H1 (cell line): Measurements from ENCODE around the gene PRKCSH. TPM values are rescaled to one million over a fixed set of nuclear protein-coding genes. Genes with fewer than 3 reads are reported as not detected.

Experiments used
- CTCF ChIA-PET: fragments of 300-600 bp; sonication (Branson Sonifier 250); formaldehyde crosslinking; loops from one replicate; lab custom pipeline; 2021; ENCODE audit not compliant: partially characterized antibody; lab: Charles Lee
- POLR2A ChIA-PET: fragments of 300-600 bp; sonication (Branson Sonifier 250); formaldehyde crosslinking; loops from one replicate; lab custom pipeline; 2021; ENCODE audit warnings: inconsistent platforms; ENCODE audit not compliant: partially characterized antibody; lab: Charles Lee
- DNase-seq, 2 experiments: peaks; one replicate each; pipeline versions ENCODE4 v3.0.0 to v3.0.0-alpha.2; 2010 to 2022; ENCODE audit warnings: low spot score in 2 of 2, low read depth in 1 of 2, mixed read lengths in 1 of 2
- FAIRE-seq: peaks from 2 replicates; lab custom pipeline; 2011; peaks lifted over from hg19 to GRCh38; lab: Jason Lieb, UNC
- H2AFZ ChIP-seq: 2 replicates; pipeline ENCODE4 v1.8.1; 2012; ENCODE audit warnings: low read length, inconsistent platforms
- H2AK5ac ChIP-seq: 2 replicates; pipeline ENCODE4 v1.6.1; 2013; ENCODE audit warnings: low read depth, low read length
- H2BK120ac ChIP-seq: replicated peaks from 2 replicates; pipeline ENCODE3; 2013; ENCODE audit warnings: low read depth, low read length, inconsistent platforms
- H2BK12ac ChIP-seq: 2 replicates; pipeline ENCODE4 v1.6.1; 2013; ENCODE audit warnings: low read depth, low read length
- H2BK15ac ChIP-seq: 2 replicates; pipeline ENCODE4 v1.6.1; 2013; ENCODE audit warnings: low read length
- H2BK20ac ChIP-seq: 2 replicates; pipeline ENCODE4 v1.6.1; 2013; ENCODE audit warnings: low read length
- H2BK5ac ChIP-seq: 2 replicates; pipeline ENCODE4 v1.6.1; 2013; ENCODE audit warnings: low read depth, low read length
- H3K14ac ChIP-seq: 2 replicates; pipeline ENCODE4 v1.6.1; 2013; ENCODE audit warnings: inconsistent platforms; ENCODE audit not compliant: insufficient read length
- H3K18ac ChIP-seq: 2 replicates; pipeline ENCODE4 v1.6.1; 2013; ENCODE audit warnings: low read length; ENCODE audit errors: extremely low read depth
- H3K23ac ChIP-seq: 2 replicates; pipeline ENCODE4 v1.6.1; 2013; ENCODE audit warnings: inconsistent platforms; ENCODE audit not compliant: insufficient read length
- H3K23me2 ChIP-seq: 2 replicates; pipeline ENCODE4 v1.6.1; 2013; ENCODE audit warnings: low read depth, low read length
- H3K27ac ChIP-seq: 2 replicates; pipeline ENCODE4 v1.6.1; 2011; ENCODE audit warnings: low read depth, low read length, inconsistent platforms
- H3K27me3 ChIP-seq, 4 experiments: replicated peaks in 1 of 4; 1 replicate in 1 of 4; 2 replicates in 3 of 4; pipeline versions ENCODE4 v1.6.1 to v1.8.1; 2011 to 2013; ENCODE audit warnings: low read length in 3 of 4, mild to moderate bottlenecking in 3 of 4, inconsistent platforms in 2 of 4, mixed read lengths in 2 of 4, moderate library complexity in 1 of 4; ENCODE audit not compliant: control insufficient read depth in 3 of 4, insufficient read depth in 3 of 4; ENCODE audit errors: extremely low read depth in 1 of 4
- H3K36me3 ChIP-seq, 4 experiments: 2 replicates each; pipeline versions ENCODE4 v1.6.1 to v1.8.1; 2011 to 2013; ENCODE audit warnings: mild to moderate bottlenecking in 4 of 4, low read length in 3 of 4, moderate library complexity in 2 of 4, control low read depth in 1 of 4, inconsistent platforms in 1 of 4; ENCODE audit not compliant: insufficient read depth in 4 of 4, control insufficient read depth in 2 of 4
- H3K4ac ChIP-seq: replicated peaks from 2 replicates; pipeline ENCODE3; 2013; ENCODE audit warnings: low read length, low read depth, mixed read lengths, inconsistent platforms; ENCODE audit not compliant: insufficient read length
- H3K4me1 ChIP-seq, 4 experiments: replicated peaks in 1 of 4; 1 replicate in 1 of 4; 2 replicates in 3 of 4; pipeline versions ENCODE4 v1.6.1 to v1.8.1; 2011 to 2013; ENCODE audit warnings: low read length in 3 of 4, inconsistent platforms in 2 of 4, mixed read lengths in 1 of 4; ENCODE audit not compliant: insufficient read depth in 4 of 4, control insufficient read depth in 3 of 4
- H3K4me2 ChIP-seq, 2 experiments: 2 replicates each; pipeline versions ENCODE4 v1.6.1 to v1.8.1; 2011 to 2013; ENCODE audit warnings: low read depth in 2 of 2, low read length in 2 of 2, control low read depth in 1 of 2, inconsistent platforms in 1 of 2, mild to moderate bottlenecking in 1 of 2; ENCODE audit not compliant: insufficient read depth in 1 of 2
- H3K4me3 ChIP-seq, 4 experiments: fragments of 200-600, 300-600 bp in 1 of 4; sonication (generic), shearing (Covaris generic), sonication (Bioruptor Twin) in 1 of 4; 2 replicates each; pipeline versions ENCODE4 v1.5.1 to v1.8.1; 2011 to 2016; ENCODE audit warnings: low read length in 4 of 4, low read depth in 3 of 4, control low read depth in 2 of 4, inconsistent platforms in 2 of 4, mild to moderate bottlenecking in 2 of 4, mixed read lengths in 1 of 4, moderate library complexity in 1 of 4; ENCODE audit not compliant: insufficient read depth in 2 of 4; ENCODE audit errors: extremely low read depth in 1 of 4
- H3K56ac ChIP-seq: replicated peaks from 2 replicates; pipeline ENCODE3; 2013; ENCODE audit warnings: low read depth, mild to moderate bottlenecking, mixed read lengths, low read length, inconsistent platforms; ENCODE audit not compliant: insufficient read length
- H3K79me1 ChIP-seq: 2 replicates; pipeline ENCODE4 v1.6.1; 2013; ENCODE audit warnings: low read depth, low read length, control low read depth
- H3K79me2 ChIP-seq, 2 experiments: 2 replicates each; pipeline versions ENCODE4 v1.6.1 to v1.8.1; 2012 to 2013; ENCODE audit warnings: low read length in 2 of 2, mild to moderate bottlenecking in 2 of 2, inconsistent platforms in 1 of 2; ENCODE audit not compliant: insufficient read depth in 2 of 2, control insufficient read depth in 1 of 2
- H3K9ac ChIP-seq, 4 experiments: replicated peaks in 1 of 4; 1 replicate in 1 of 4; 2 replicates in 3 of 4; pipeline versions ENCODE4 v1.6.1 to v1.8.1; 2011 to 2013; ENCODE audit warnings: low read depth in 3 of 4, low read length in 3 of 4, control low read depth in 2 of 4, mild to moderate bottlenecking in 2 of 4, moderate library complexity in 2 of 4, inconsistent platforms in 1 of 4; ENCODE audit errors: extremely low read depth in 1 of 4
- H3K9me3 ChIP-seq, 2 experiments: 2 replicates each; pipeline versions ENCODE4 v1.6.1 to v1.8.1; 2012 to 2013; ENCODE audit warnings: mild to moderate bottlenecking in 2 of 2, moderate library complexity in 2 of 2, control low read depth in 1 of 2, inconsistent platforms in 1 of 2, low read depth in 1 of 2, low read length in 1 of 2, mixed read lengths in 1 of 2; ENCODE audit not compliant: insufficient read depth in 2 of 2
- H4K20me1 ChIP-seq, 2 experiments: replicated peaks in 1 of 2; 2 replicates each; pipeline versions ENCODE3 to v1.8.1; 2011 to 2013; ENCODE audit warnings: inconsistent platforms in 2 of 2, low read length in 2 of 2, mild to moderate bottlenecking in 1 of 2; ENCODE audit not compliant: insufficient read depth in 2 of 2, control insufficient read depth in 1 of 2
- H4K5ac ChIP-seq: 2 replicates; pipeline ENCODE4 v1.6.1; 2013; ENCODE audit warnings: low read length, low read depth, mixed read lengths, inconsistent platforms; ENCODE audit not compliant: insufficient read length
- H4K8ac ChIP-seq: 2 replicates; pipeline ENCODE4 v1.8.0; 2013; ENCODE audit warnings: mild to moderate bottlenecking, moderate library complexity, low read length, inconsistent platforms; ENCODE audit not compliant: insufficient read depth; ENCODE audit errors: extremely low read depth
- H4K91ac ChIP-seq: replicated peaks from 2 replicates; pipeline ENCODE3; 2013; ENCODE audit warnings: low read length, mixed read lengths, inconsistent platforms; ENCODE audit not compliant: insufficient read length
- EGR1 ChIP-seq: IDR thresholded peaks from 2 replicates; pipeline ENCODE4 v1.6.1; 2011; ENCODE audit warnings: low read depth, low read length, borderline replicate concordance
- FOSL1 ChIP-seq: IDR thresholded peaks from 2 replicates; pipeline ENCODE4 v1.6.1; 2011; ENCODE audit warnings: mild to moderate bottlenecking, low read depth, low read length, moderate library complexity; ENCODE audit not compliant: insufficient read depth
- PHF8 ChIP-seq: fragments of 200-600 bp; sonication (generic); conservative IDR thresholded peaks from 2 replicates; pipeline ENCODE4 v1.7.1; 2012; ENCODE audit warnings: low read depth, mild to moderate bottlenecking, inconsistent platforms, low read length, moderate library complexity
- POLR2A ChIP-seq, 2 experiments: IDR thresholded peaks; 1 replicate in 1 of 2; 2 replicates in 1 of 2; pipeline ENCODE4 v1.6.1; 2011; ENCODE audit warnings: low read depth in 2 of 2, low read length in 2 of 2, mild to moderate bottlenecking in 2 of 2; ENCODE audit errors: control extremely low read depth in 1 of 2
- SAP30 ChIP-seq: fragments of 300-600 bp; sonication (generic); IDR thresholded peaks from 2 replicates; pipeline ENCODE4 v1.7.1; 2012; ENCODE audit warnings: low read length, moderate library complexity, mild to moderate bottlenecking, inconsistent platforms; ENCODE audit not compliant: insufficient read depth, insufficient replicate concordance
- TEAD4 ChIP-seq: IDR thresholded peaks from 2 replicates; pipeline ENCODE4 v1.6.1; 2012; ENCODE audit warnings: low read depth, low read length, inconsistent platforms, mixed read lengths
- WGBS, 2 experiments: shearing (Covaris generic) in 1 of 2; methylation state at CpG; one replicate each; pipeline versions ENCODE4 v1.1.6 to v1.1.7; 2013 to 2015; ENCODE audit warnings: low lambda C conversion rate in 2 of 2, mixed read lengths in 2 of 2, inconsistent platforms in 1 of 2, low coverage in 1 of 2, missing lambda C conversion rate in 1 of 2; ENCODE audit not compliant: insufficient replicate concordance in 2 of 2, insufficient coverage in 1 of 2, insufficient read length in 1 of 2; ENCODE audit errors: extremely low coverage in 1 of 2, missing lambda C conversion rate in 1 of 2; 5-methylcytosine and 5-hydroxymethylcytosine counted together
- polyA plus RNA-seq, 7 experiments: library from polyadenylated mRNA; depleted of rRNA in 3 of 7; stranded (reverse) in 5 of 7; unstranded in 2 of 7; fragments of >200 nt in 5 of 7; fragments of 200-250 nt in 2 of 7; gene quantifications; 1 replicate in 5 of 7; 2 replicates in 1 of 7; 4 replicates in 1 of 7; pipeline versions ENCODE4 v1.2.1 to v1.2.3, GENCODE V29; 2011 to 2013; ENCODE audit warnings: missing spikeins in 2 of 7, mixed read lengths in 2 of 7
- total RNA-seq: library from RNA; stranded (reverse); fragmentation: NEBNext Ultra II Directional; extraction: Animal tissue kit (Norgen Biotek cat#: 25700); gene quantifications from 2 replicates; pipeline ENCODE4 v1.2.1, GENCODE V29; 2021
- TF ChIP-seq, protein P1 (sequence below): IDR thresholded peaks from 2 replicates; pipeline ENCODE4 v1.6.1; 2012; ENCODE audit warnings: low read length, inconsistent platforms

Gene PRKCSH
- total and polyA plus RNA-seq, 2 of the 8 experiments (the other 6 are each of a cell fraction or from before 2014, with no cell fraction given) = 97.2 to 337 TPM

DNA sequence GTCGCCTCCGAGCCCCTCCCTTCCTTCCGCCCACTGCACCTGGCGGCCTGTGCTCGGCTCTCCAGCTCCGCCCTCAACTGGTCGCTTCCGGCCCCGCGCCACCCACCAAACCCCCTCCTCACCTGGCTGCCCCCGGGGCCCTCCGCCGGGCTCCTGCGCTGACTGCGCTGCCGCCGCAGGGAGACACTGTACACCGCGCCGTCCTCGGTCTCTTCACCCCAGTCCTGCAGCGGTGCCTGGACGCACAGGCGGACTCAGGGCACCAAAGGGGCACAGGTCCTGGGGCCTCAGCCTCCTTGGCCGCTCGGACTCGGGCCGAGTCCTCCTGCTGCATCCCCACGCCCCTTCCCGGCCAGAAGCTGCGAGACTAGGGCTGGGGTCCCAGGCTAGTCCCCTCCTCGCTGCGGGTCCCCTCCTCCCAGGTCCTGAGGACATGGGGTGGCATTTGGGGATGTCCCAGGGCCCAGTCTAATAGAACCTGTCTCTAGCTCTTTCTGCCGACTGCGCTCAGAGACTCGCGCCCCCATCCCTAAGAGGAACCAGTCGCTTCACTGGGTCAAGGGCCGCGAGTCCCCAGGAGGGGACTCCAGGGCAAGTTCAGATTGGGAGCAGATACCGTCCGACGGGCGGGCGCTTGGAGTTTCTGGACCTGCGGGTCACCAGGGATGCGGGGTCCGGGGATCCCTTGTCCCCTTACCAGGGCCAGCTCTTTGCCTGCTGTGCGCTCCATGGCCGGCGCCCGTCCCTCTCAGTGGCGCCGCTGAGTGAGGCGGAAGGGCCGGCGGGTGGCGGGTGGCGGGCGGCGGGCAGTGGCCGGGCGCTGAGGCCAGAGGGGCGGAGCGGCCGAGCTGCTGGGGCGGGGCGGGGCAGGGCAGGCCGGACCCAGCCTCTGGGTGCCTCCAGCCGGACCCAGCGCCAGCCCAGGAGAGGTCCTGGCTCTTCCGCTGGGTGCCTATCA, 16.6 kb upstream of the PRKCSH start, which contains the start of gene RGL3:
Gene RGL3, minus strand, starts transcription at position 766 of the 958 bp plus-strand sequence. Its CDS starts 36 bp downstream, at position 730.
- peaks cover 34% of the 10 kb centered on the region for H3K23me2 ChIP-seq
- H2AK5ac ChIP-seq = no peak within 1 kb of the TSS
- H4K5ac ChIP-seq = peak within 1 kb of the TSS; percentile 97
- peak within 1 kb of the TSS; percentile 92 for H3K4ac ChIP-seq
- H3K4me2 ChIP-seq = peak within 1 kb of the TSS; percentile 90 to 98
- peak within 1 kb of the TSS; percentile 69; the same call in 1 of the 2 replicates for H3K27ac ChIP-seq
- H2BK5ac ChIP-seq = peak within 1 kb of the TSS; percentile 96
- no peak for FAIRE-seq
- H3K79me2 ChIP-seq = no peaks in the 10 kb centered on the region
- peak in 1 of 2 experiments; percentile 90 for DNase-seq
- peak within 1 kb of the TSS; percentile 72; the same call in 1 of the 2 replicates for H2BK20ac ChIP-seq
- peak within 1 kb of the TSS; percentile 72 to 88 (median 80) for H3K4me3 ChIP-seq
- H4K20me1 ChIP-seq = no peaks in the 10 kb centered on the region
- CTCF ChIA-PET = interaction anchor here (0.6 to 13.7 kb wide), 9 partner anchors 10 to 1295 kb away, joined by 3 to 197 read pairs (median 4); partner anchors contain the start of genes EPOR, ODAD3, PRKCSH and SWSAP1
- H3K18ac ChIP-seq = peak within 1 kb of the TSS; percentile 90
- H3K14ac ChIP-seq = no peak within 1 kb of the TSS
- H2AFZ ChIP-seq = no peak within 1 kb of the TSS
- H2BK120ac ChIP-seq = peak within 1 kb of the TSS; percentile 28
- peak within 1 kb of the TSS; percentile 97 for H4K91ac ChIP-seq
- no peak within 1 kb of the TSS for H2BK15ac ChIP-seq
- no peak within 1 kb of the TSS for H3K23ac ChIP-seq
- H3K4me1 ChIP-seq = peaks cover 0 to 15% (median 8%) of the 10 kb centered on the region in 4 experiments; a peak in 5 of 7 replicates
- peak within 1 kb of the TSS; percentile 91 for H3K56ac ChIP-seq
- peaks cover 5% of the 10 kb centered on the region for H3K79me1 ChIP-seq
- POLR2A ChIA-PET = interaction anchor here (0.6 to 3.6 kb wide), 23 partner anchors 8 to 125 kb away, joined by 3 to 48 read pairs (median 4); partner anchors contain the start of genes EPOR, ODAD3, PRKCSH and SWSAP1
- peak within 1 kb of the TSS; percentile 92; the same call in 1 of the 2 replicates for H2BK12ac ChIP-seq
- WGBS, 2 experiments = 2% methylated on average over 53 of the region's 72 CpGs; no CpG with 5 or more reads in 1 of the 2 experiments
- H3K9me3 ChIP-seq = no peaks in the 10 kb centered on the region
- 0 out of 8 replicates have a peak, but pooled peaks cover 0 to 3% (median 0%) of the 10 kb centered on the region in 4 experiments for H3K36me3 ChIP-seq
- peak within 1 kb of the TSS; percentile 58 to 77 (median 65) for H3K9ac ChIP-seq
- H3K27me3 ChIP-seq = peaks cover 2 to 26% (median 18%) of the 10 kb centered on the region in 4 experiments
- peak within 1 kb of the TSS; percentile 94 for H4K8ac ChIP-seq
- TF ChIP-seq TEAD4 = no peak
- TF ChIP-seq, protein P1, sequence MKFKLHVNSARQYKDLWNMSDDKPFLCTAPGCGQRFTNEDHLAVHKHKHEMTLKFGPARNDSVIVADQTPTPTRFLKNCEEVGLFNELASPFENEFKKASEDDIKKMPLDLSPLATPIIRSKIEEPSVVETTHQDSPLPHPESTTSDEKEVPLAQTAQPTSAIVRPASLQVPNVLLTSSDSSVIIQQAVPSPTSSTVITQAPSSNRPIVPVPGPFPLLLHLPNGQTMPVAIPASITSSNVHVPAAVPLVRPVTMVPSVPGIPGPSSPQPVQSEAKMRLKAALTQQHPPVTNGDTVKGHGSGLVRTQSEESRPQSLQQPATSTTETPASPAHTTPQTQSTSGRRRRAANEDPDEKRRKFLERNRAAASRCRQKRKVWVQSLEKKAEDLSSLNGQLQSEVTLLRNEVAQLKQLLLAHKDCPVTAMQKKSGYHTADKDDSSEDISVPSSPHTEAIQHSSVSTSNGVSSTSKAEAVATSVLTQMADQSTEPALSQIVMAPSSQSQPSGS = no peak
- no peak for TF ChIP-seq FOSL1
- TF ChIP-seq POLR2A (IDR thresholded peaks at IDR 0.05; ENCODE audit: control extremely low read depth in 1 of 2, low read depth in 2 of 2, low read length in 2 of 2) = 0 out of 3 replicates have a peak, but pooled peaks of 1 of the 2 experiments have one; percentile 41
- TF ChIP-seq EGR1 = 0 out of 2 replicates have a peak, but pooled peaks have one; percentile 22
- TF ChIP-seq SAP30 = peak; percentile 85
- peak; percentile 42; the same call in 1 of the 2 replicates for TF ChIP-seq PHF8
